Measurements from ENCODE around the gene TIMM8B. TPM values are rescaled to one million over a fixed set of nuclear protein-coding genes. Genes with fewer than 3 reads are reported as not detected.

TIMM8B gene
- total RNA-seq, 1 experiment from 2014 or later: 87.3 TPM

GRCh38 chr11:112044961-112045360 is 41.6 kb downstream of the TIMM8B start:
- Histone ChIP-seq H3K4me1 (ENCODE audit: control insufficient read depth, insufficient read depth, low read length) (no peaks in the 10 kb centered on the region), H3K4me3 (ENCODE audit: low read depth in 2 of 2, low read length in 2 of 2) (no peak overlapping the region), H3K27me3 (ENCODE audit: control insufficient read depth, insufficient read depth, low read length) (no peaks in the 10 kb centered on the region), H3K27ac (ENCODE audit: low read length) (no peak overlapping the region), H3K36me3 (ENCODE audit: control insufficient read depth, insufficient read depth, low read length) (peaks cover 33% of the 10 kb centered on the region), H3K9me3 (ENCODE audit: control insufficient read depth, insufficient read depth, low read depth, low read length) (no peaks in the 10 kb centered on the region)
- intact Hi-C loops (cut with micrococcal nuclease; ENCODE audit: unreplicated experiment) (no loop called here), in situ Hi-C loops (cut with HindIII; ENCODE audit: low pct_unique_long_range_greater_than_20kb, low sequenced_read_pairs) (no loop called here)
- ATAC-seq: no peak
- TF ChIP-seq REST (IDR thresholded peaks at IDR 0.05; ENCODE audit: insufficient read depth in 1 of 2, low read depth in 2 of 2, low read length in 1 of 2): no peak
- no peak for TF ChIP-seq SIN3A (IDR thresholded peaks at IDR 0.05; ENCODE audit: borderline replicate concordance, insufficient read depth, low read depth, low read length)
- no peak for TF ChIP-seq POLR2AphosphoS5 (IDR thresholded peaks at IDR 0.05; ENCODE audit: low read depth, low read length)
- TF ChIP-seq TCF7L2 (IDR thresholded peaks at IDR 0.05; ENCODE audit: low read depth, low read length): no peak
- TF ChIP-seq, protein P1, sequence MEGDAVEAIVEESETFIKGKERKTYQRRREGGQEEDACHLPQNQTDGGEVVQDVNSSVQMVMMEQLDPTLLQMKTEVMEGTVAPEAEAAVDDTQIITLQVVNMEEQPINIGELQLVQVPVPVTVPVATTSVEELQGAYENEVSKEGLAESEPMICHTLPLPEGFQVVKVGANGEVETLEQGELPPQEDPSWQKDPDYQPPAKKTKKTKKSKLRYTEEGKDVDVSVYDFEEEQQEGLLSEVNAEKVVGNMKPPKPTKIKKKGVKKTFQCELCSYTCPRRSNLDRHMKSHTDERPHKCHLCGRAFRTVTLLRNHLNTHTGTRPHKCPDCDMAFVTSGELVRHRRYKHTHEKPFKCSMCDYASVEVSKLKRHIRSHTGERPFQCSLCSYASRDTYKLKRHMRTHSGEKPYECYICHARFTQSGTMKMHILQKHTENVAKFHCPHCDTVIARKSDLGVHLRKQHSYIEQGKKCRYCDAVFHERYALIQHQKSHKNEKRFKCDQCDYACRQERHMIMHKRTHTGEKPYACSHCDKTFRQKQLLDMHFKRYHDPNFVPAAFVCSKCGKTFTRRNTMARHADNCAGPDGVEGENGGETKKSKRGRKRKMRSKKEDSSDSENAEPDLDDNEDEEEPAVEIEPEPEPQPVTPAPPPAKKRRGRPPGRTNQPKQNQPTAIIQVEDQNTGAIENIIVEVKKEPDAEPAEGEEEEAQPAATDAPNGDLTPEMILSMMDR (IDR thresholded peaks at IDR 0.05): no peak
- BruUV-seq (replicated peaks): no TSS peak
- POLR2A ChIA-PET: no interaction called here
- CTCF ChIA-PET: no interaction called here
- DNase-seq (ENCODE audit: low read depth, low spot score): no peak

- H3K27me3 ChIP-seq (ENCODE audit: control insufficient read depth, insufficient read depth, low read length): no peaks in the 10 kb centered on the region
- BruUV-seq (replicated peaks): no TSS peak
- no peak for TF ChIP-seq TCF7L2 (IDR thresholded peaks at IDR 0.05; ENCODE audit: low read depth, low read length)
- TF ChIP-seq POLR2AphosphoS5 (IDR thresholded peaks at IDR 0.05; ENCODE audit: low read depth, low read length): no peak
- TF ChIP-seq, protein P1 (IDR thresholded peaks at IDR 0.05): no peak
- no peak for TF ChIP-seq REST (IDR thresholded peaks at IDR 0.05; ENCODE audit: insufficient read depth in 1 of 2, low read depth in 2 of 2, low read length in 1 of 2)
- no peak for TF ChIP-seq SIN3A (IDR thresholded peaks at IDR 0.05; ENCODE audit: borderline replicate concordance, insufficient read depth, low read depth, low read length)
- no peak overlapping the region for H3K4me3 ChIP-seq (ENCODE audit: low read depth in 2 of 2, low read length in 2 of 2)
- in situ Hi-C loops (cut with HindIII; ENCODE audit: low pct_unique_long_range_greater_than_20kb, low sequenced_read_pairs): no loop called here
- no peaks in the 10 kb centered on the region for H3K9me3 ChIP-seq (ENCODE audit: control insufficient read depth, insufficient read depth, low read depth, low read length)
- no peak for DNase-seq (ENCODE audit: low read depth, low spot score)
- ATAC-seq: no peak
- peaks cover 37% of the 10 kb centered on the region for H3K36me3 ChIP-seq (ENCODE audit: control insufficient read depth, insufficient read depth, low read length)
- intact Hi-C loops (cut with micrococcal nuclease; ENCODE audit: unreplicated experiment): no loop called here
- no peak overlapping the region for H3K27ac ChIP-seq (ENCODE audit: low read length)
- no peaks in the 10 kb centered on the region for H3K4me1 ChIP-seq (ENCODE audit: control insufficient read depth, insufficient read depth, low read length)
- ChIA-PET POLR2A (no interaction called here), CTCF (interaction anchor here (0.6 kb wide), 1 partner anchor 237 kb away, joined by 3 read pairs; no protein-coding TSS in a partner anchor)
Measured at GRCh38 chr11:112042961-112043304, 43.6 kb downstream of the TIMM8B start.

Data from Panc1 (cell line).